WI38 (cell line): ENCODE results near the gene CCDC181.

Experiments used
- H3K4me3 ChIP-seq: 2 replicates; pipeline ENCODE4 v1.5.1; 2011; ENCODE audit warnings: low read depth, mild to moderate bottlenecking, control low read depth, low read length
- TF ChIP-seq, protein P1 (sequence below): IDR thresholded peaks from 2 replicates; pipeline ENCODE4 v1.5.1; 2012; ENCODE audit warnings: low read depth, mild to moderate bottlenecking, control low read depth, low read length

Gene CCDC181

DNA sequence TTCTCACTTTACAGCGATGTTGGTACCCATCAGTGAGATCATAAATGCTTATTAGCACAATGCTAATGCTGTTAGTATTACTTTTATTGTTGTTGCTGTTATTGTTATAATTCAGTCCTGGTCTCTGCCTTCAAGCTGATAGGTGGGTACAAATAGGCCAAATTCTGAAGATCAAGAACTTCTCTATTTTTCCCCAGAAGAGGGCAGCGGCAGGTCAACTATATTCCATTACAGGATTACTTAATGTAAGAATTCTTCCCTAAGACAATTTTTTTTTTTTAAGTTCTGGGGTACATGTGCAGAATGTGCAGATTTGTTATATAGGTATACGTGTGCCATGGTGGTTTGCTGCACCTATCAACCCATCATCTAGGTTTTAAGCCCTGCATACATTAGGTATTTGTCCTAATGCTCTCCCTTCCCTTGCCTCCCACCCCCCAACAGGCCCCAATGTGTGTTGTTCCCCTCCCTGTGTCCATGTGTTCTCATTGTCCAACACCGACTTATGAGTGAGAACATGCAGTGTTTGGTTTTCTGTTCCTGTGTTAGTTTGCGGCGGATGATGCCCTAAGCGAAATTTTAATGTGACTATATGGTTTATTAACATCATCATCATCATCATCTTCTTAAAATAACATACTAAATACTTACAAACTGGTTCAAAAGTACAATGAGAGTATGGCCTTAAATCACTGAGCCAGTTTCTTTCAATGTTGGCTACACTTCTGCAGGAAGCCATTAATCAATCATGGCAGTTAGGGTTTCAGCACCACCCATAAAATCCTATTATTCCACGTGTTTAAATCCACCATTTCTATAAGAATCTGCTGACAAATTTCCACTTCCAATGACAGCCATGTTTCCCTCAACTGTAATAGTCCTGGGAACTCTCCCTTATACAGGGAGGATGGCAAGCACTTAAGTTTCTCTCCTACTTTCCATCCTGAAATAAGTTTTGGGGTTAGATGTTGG, 39.3 kb upstream of the CCDC181 start:
- H3K4me3 ChIP-seq, result no peak overlapping the region
- TF ChIP-seq, protein P1, sequence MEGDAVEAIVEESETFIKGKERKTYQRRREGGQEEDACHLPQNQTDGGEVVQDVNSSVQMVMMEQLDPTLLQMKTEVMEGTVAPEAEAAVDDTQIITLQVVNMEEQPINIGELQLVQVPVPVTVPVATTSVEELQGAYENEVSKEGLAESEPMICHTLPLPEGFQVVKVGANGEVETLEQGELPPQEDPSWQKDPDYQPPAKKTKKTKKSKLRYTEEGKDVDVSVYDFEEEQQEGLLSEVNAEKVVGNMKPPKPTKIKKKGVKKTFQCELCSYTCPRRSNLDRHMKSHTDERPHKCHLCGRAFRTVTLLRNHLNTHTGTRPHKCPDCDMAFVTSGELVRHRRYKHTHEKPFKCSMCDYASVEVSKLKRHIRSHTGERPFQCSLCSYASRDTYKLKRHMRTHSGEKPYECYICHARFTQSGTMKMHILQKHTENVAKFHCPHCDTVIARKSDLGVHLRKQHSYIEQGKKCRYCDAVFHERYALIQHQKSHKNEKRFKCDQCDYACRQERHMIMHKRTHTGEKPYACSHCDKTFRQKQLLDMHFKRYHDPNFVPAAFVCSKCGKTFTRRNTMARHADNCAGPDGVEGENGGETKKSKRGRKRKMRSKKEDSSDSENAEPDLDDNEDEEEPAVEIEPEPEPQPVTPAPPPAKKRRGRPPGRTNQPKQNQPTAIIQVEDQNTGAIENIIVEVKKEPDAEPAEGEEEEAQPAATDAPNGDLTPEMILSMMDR, result no peak; the same call in 1 of the 2 replicates

DNA sequence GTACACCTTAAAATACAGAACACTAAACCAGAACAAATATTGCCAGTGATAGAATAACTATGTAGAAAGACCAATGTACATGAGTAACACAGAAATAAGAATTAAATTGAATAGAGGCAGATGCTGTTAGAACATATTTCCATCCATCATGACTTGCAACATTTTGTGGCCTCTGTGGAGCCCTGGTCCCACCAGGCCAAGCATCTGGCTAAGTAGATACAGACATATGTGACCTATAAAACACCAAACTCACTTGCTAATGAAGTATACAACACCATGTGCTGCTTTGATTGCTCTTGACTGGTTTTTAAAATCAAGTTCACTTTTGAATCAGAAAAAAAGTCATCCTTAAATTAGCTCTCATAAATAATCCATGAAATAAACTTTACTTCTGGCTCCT, 38.0 kb upstream of the CCDC181 start:
- TF ChIP-seq, protein P1, result no peak
- no peak overlapping the region for H3K4me3 ChIP-seq

DNA sequence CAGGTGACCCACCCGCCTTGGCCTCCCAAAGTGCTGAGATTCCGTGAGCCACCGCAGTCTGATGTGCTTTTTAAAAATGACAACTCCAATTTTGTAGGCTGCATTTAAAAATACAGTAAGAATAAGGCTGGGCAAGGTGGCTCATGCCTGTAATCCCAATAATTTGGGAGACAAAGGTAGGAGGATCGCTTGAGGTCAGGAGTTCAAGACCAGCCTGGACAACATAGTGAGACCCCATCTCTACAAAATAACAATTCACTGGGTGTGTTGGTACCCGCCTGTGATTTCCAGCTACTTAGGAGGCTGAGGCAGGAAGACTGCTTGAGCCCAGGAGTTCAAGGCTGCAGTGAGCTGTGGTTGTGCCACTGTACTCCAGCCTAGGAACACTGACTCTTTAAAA, 35.1 kb upstream of the CCDC181 start:
- no peak overlapping the region for H3K4me3 ChIP-seq
- TF ChIP-seq, protein P1, result no peak

DNA sequence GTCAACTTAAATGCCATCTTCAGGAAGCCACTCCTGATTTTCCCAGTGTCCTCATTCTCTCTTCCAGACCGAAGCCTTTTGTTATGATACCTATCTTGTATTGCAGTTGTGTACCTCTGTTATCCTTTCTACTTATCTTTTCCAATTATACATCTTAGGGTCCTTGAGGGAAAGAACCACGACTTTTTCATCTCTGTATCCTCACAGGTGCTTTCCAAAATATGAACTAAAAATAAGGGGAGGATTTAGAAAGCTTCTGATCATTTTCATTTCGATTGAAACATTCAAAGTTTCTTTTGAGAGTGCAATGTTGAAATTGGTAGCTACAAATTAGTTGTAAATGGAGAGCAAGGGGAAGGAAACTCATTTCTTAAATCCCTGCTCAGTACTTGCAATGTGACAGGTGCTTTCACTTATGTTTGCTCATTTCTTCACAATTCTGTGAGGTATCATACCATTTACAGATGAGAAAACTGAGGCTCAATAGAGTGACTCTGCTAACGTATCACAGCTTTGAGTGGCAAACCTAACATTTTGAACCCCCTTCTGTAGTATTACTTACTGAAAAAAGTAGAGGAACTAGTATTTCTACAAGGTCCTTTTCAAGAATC, 34.2 kb upstream of the CCDC181 start:
- H3K4me3 ChIP-seq, result no peak overlapping the region
- TF ChIP-seq, protein P1, result no peak

DNA sequence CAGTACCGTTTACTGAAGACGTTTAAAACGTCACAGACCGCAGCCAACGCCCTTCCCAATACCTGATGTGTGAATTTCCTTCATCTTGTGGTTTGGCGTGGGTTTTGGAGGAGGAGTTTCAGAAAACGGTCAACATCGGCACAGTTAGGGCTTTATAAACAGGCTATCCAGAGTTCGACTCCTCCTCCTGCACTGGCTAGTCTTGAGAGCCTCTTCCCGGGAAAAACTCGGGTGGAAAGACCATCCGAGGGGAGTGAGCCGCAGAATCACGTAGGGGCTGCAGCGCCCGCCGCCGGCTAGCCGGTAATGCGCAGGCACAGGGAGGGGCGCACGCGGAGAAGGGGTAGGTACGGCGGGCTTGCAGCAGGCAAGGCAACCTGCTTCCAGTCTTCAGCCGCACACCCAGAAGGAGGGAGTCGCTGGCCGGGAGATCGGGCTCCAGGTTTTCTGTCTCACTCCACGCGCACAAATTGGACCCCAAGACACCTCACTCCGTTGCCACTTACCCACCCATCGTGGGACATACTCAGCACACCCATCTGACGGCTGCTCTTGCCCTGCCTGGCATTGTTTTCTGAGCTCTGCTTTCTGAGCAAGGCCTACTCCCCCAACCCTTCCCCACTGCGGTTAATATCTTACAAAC, 33.0 kb upstream of the CCDC181 start:
- TF ChIP-seq, protein P1, result no peak
- peak overlapping the region; percentile 52 for H3K4me3 ChIP-seq

DNA sequence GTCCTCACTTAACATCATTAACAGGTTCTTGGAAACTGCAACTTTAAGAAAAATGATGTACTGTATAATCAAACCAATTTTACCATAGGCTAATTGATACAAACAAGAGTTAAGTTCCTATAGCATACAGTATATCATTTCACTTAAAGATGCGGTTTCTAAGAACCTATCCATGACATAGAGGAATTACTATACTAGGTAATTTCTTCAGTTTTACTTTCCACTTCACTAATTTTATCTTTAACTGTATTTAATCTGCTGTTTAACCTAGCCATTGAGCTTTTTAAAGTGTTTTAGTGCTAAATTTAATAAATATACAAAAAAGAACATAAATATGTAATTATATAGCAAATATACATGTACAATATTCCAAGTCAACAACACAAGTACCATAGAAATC, 30.2 kb upstream of the CCDC181 start:
- TF ChIP-seq, protein P1, result no peak
- no peak overlapping the region for H3K4me3 ChIP-seq

DNA sequence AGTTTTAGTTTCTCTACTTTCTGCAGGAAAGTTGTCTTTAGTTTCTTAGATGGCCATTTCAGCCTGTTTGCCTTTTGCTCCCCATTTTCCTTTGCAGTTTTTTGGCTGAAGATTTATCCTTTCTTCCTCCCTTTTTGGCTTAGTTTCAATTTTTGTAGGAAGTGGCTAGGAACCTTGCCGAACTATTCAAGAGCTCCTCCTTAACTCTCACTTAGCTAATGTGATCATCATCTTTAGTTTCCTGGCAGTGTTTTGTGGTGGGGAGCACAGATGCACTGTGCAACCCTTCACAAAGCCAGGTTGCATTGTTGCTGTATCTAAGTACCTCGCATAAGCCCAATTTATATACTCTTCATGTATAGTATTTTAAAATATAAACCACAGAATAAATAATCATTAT, 28.8 kb upstream of the CCDC181 start:
- H3K4me3 ChIP-seq, result no peak overlapping the region
- TF ChIP-seq, protein P1, result no peak
